ENCODE data around the gene ADAT1. TPM values are rescaled to one million over a fixed set of nuclear protein-coding genes. Genes with fewer than 3 reads are reported as not detected.

ADAT1 gene
- total and polyA plus RNA-seq, 2 of the 8 experiments (the other 6 are each of a cell fraction or from before 2014, with no cell fraction given), result 30.7 to 44.7 TPM

DNA sequence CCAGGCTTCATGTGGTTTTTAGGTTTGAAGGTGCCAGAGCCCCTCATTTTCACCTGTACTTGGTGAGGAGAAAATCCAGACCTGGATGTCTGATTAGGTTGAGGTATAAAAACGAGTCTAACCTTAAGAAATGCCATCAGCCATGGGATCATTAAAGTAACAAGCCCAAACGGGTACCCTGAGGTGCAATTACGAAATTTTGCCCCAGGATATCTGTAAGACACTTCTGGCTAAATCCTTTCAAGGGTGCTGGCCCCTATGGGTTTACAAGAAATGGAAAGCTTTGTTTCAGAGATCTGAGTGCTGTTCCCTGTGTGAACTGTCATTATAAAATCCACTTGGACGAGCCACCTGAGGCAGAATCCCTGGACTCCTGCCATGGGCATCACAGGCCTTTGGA lies 19.8 kb downstream of the ADAT1 start (continued):
- no peak for TF ChIP-seq TBP (IDR thresholded peaks at IDR 0.05; ENCODE audit: low read depth, low read length)
- no peak for TF ChIP-seq PHF8 (conservative IDR thresholded peaks at IDR 0.05; ENCODE audit: low read depth, low read length)
- no peak for TF ChIP-seq CBX8 (IDR thresholded peaks at IDR 0.05; ENCODE audit: borderline replicate concordance, low read depth, low read length)
- TF ChIP-seq SP1 (IDR thresholded peaks at IDR 0.05; ENCODE audit: low read depth, low read length), result no peak
- TF ChIP-seq, protein P1, sequence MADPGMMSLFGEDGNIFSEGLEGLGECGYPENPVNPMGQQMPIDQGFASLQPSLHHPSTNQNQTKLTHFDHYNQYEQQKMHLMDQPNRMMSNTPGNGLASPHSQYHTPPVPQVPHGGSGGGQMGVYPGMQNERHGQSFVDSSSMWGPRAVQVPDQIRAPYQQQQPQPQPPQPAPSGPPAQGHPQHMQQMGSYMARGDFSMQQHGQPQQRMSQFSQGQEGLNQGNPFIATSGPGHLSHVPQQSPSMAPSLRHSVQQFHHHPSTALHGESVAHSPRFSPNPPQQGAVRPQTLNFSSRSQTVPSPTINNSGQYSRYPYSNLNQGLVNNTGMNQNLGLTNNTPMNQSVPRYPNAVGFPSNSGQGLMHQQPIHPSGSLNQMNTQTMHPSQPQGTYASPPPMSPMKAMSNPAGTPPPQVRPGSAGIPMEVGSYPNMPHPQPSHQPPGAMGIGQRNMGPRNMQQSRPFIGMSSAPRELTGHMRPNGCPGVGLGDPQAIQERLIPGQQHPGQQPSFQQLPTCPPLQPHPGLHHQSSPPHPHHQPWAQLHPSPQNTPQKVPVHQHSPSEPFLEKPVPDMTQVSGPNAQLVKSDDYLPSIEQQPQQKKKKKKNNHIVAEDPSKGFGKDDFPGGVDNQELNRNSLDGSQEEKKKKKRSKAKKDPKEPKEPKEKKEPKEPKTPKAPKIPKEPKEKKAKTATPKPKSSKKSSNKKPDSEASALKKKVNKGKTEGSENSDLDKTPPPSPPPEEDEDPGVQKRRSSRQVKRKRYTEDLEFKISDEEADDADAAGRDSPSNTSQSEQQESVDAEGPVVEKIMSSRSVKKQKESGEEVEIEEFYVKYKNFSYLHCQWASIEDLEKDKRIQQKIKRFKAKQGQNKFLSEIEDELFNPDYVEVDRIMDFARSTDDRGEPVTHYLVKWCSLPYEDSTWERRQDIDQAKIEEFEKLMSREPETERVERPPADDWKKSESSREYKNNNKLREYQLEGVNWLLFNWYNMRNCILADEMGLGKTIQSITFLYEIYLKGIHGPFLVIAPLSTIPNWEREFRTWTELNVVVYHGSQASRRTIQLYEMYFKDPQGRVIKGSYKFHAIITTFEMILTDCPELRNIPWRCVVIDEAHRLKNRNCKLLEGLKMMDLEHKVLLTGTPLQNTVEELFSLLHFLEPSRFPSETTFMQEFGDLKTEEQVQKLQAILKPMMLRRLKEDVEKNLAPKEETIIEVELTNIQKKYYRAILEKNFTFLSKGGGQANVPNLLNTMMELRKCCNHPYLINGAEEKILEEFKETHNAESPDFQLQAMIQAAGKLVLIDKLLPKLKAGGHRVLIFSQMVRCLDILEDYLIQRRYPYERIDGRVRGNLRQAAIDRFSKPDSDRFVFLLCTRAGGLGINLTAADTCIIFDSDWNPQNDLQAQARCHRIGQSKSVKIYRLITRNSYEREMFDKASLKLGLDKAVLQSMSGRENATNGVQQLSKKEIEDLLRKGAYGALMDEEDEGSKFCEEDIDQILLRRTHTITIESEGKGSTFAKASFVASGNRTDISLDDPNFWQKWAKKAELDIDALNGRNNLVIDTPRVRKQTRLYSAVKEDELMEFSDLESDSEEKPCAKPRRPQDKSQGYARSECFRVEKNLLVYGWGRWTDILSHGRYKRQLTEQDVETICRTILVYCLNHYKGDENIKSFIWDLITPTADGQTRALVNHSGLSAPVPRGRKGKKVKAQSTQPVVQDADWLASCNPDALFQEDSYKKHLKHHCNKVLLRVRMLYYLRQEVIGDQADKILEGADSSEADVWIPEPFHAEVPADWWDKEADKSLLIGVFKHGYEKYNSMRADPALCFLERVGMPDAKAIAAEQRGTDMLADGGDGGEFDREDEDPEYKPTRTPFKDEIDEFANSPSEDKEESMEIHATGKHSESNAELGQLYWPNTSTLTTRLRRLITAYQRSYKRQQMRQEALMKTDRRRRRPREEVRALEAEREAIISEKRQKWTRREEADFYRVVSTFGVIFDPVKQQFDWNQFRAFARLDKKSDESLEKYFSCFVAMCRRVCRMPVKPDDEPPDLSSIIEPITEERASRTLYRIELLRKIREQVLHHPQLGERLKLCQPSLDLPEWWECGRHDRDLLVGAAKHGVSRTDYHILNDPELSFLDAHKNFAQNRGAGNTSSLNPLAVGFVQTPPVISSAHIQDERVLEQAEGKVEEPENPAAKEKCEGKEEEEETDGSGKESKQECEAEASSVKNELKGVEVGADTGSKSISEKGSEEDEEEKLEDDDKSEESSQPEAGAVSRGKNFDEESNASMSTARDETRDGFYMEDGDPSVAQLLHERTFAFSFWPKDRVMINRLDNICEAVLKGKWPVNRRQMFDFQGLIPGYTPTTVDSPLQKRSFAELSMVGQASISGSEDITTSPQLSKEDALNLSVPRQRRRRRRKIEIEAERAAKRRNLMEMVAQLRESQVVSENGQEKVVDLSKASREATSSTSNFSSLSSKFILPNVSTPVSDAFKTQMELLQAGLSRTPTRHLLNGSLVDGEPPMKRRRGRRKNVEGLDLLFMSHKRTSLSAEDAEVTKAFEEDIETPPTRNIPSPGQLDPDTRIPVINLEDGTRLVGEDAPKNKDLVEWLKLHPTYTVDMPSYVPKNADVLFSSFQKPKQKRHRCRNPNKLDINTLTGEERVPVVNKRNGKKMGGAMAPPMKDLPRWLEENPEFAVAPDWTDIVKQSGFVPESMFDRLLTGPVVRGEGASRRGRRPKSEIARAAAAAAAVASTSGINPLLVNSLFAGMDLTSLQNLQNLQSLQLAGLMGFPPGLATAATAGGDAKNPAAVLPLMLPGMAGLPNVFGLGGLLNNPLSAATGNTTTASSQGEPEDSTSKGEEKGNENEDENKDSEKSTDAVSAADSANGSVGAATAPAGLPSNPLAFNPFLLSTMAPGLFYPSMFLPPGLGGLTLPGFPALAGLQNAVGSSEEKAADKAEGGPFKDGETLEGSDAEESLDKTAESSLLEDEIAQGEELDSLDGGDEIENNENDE (IDR thresholded peaks at IDR 0.05; ENCODE audit: insufficient replicate concordance, low read length), result no peak

All from H1 (cell line).